SK-N-MC (cell line): ENCODE measurements around the gene ATP4B.

ENCODE experiments used
- EZH2 ChIP-seq: fragments of 200-600 bp; sonication (generic); IDR thresholded peaks from one replicate; pipeline ENCODE4 v1.6.1; 2017; ENCODE audit warnings: antibody characterized with exemption
- FOXP2 ChIP-seq: optimal IDR thresholded peaks from 2 replicates; pipeline ENCODE3; 2011; ENCODE audit warnings: mild to moderate bottlenecking, moderate library complexity; ENCODE audit not compliant: insufficient read depth; ENCODE audit errors: extremely low read length, control extremely low read depth
- POLR2AphosphoS5 ChIP-seq: IDR thresholded peaks from 2 replicates; pipeline ENCODE4 v1.6.1; 2012; ENCODE audit warnings: mild to moderate bottlenecking, low read depth, low read length, borderline replicate concordance

DNA sequence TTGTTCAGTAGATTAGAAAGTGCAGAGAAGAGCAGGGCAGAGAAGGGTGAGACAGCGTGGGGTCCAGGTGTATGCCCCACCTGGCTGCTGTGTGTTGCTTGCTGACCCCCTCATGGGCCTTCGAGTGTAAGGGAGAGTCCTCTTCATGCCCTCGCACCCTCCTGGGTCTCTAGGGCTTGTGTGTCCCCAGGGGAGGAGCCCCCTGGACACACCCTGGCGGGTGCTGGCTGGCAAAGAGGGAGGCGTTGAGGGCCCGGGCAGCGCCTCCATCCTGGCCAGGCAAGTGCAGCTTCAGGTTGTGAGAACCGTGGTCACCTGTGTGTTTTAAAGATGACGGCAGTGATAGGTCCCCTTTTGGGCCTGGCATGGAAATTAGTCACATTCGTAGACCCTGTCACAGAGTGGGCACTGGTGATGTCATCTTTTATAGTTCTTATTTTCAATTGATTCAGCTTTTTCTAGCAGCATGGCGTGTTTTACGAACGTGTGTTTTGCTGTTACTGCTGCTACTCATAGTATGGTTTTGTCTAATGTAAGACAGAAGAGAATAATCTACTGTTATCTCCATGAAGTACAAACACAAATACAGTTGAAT lies 54.8 kb downstream of the ATP4B start:
- no peak for TF ChIP-seq EZH2
- TF ChIP-seq POLR2AphosphoS5, result no peak
- no peak for TF ChIP-seq FOXP2
